ENCODE measurements around the gene UFSP1. TPM values are rescaled to one million over a fixed set of nuclear protein-coding genes. Genes with fewer than 3 reads are reported as not detected.
A peak's percentile ranks its signal among the peaks of the same experiment; 100 is the strongest.

Gene UFSP1
- polyA plus RNA-seq, 1 donor from 2014 or later, result 2.4 TPM

GRCh38 chr7:100873599-100874299, 15.8 kb downstream of the UFSP1 start:
- no peaks in the 10 kb centered on the region for H3K9me2 ChIP-seq (ENCODE audit: insufficient read depth, low read length)
- peak overlapping the region; percentile 95 for H3K4me3 ChIP-seq (ENCODE audit: low read length)
- H3K36me3 ChIP-seq (ENCODE audit: insufficient read depth, low read length), result no peaks in the 10 kb centered on the region
- peak overlapping the region; percentile 99 for H3K27ac ChIP-seq (ENCODE audit: low read length)
- H3K4me2 ChIP-seq (ENCODE audit: low read length), result peak overlapping the region; percentile 91
- peak overlapping the region; percentile 99 for H3K9ac ChIP-seq (ENCODE audit: low read length)
- H2AFZ ChIP-seq (ENCODE audit: low read depth, low read length), result peak overlapping the region; percentile 99
- no peaks in the 10 kb centered on the region for H4K20me1 ChIP-seq (ENCODE audit: insufficient read depth)
- no peaks in the 10 kb centered on the region for H3K27me3 ChIP-seq (ENCODE audit: insufficient read depth, low read depth, low read length)
- H3F3A ChIP-seq (ENCODE audit: insufficient read depth, low read length, poor library complexity, severe bottlenecking), result no peaks in the 10 kb centered on the region
- TF ChIP-seq MXI1 (conservative IDR thresholded peaks at IDR 0.05; ENCODE audit: poor library complexity, severe bottlenecking) (no peak), TAF1 (IDR thresholded peaks at IDR 0.05; ENCODE audit: low read depth) (no peak), EZH2 (IDR thresholded peaks at IDR 0.05; ENCODE audit: borderline replicate concordance, insufficient read depth, low read length, poor library complexity, severe bottlenecking) (no peak), EP300 (conservative IDR thresholded peaks at IDR 0.05; ENCODE audit: poor library complexity, severe bottlenecking) (no peak), SMC3 (conservative IDR thresholded peaks at IDR 0.05; ENCODE audit: poor library complexity) (no peak), RAD21 (conservative IDR thresholded peaks at IDR 0.05) (no peak), POLR2AphosphoS5 (IDR thresholded peaks at IDR 0.05) (no peak)
- TF ChIP-seq, protein P1, sequence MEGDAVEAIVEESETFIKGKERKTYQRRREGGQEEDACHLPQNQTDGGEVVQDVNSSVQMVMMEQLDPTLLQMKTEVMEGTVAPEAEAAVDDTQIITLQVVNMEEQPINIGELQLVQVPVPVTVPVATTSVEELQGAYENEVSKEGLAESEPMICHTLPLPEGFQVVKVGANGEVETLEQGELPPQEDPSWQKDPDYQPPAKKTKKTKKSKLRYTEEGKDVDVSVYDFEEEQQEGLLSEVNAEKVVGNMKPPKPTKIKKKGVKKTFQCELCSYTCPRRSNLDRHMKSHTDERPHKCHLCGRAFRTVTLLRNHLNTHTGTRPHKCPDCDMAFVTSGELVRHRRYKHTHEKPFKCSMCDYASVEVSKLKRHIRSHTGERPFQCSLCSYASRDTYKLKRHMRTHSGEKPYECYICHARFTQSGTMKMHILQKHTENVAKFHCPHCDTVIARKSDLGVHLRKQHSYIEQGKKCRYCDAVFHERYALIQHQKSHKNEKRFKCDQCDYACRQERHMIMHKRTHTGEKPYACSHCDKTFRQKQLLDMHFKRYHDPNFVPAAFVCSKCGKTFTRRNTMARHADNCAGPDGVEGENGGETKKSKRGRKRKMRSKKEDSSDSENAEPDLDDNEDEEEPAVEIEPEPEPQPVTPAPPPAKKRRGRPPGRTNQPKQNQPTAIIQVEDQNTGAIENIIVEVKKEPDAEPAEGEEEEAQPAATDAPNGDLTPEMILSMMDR (IDR thresholded peaks at IDR 0.05; ENCODE audit: poor library complexity, severe bottlenecking), result no peak
- TF ChIP-seq, protein P2, sequence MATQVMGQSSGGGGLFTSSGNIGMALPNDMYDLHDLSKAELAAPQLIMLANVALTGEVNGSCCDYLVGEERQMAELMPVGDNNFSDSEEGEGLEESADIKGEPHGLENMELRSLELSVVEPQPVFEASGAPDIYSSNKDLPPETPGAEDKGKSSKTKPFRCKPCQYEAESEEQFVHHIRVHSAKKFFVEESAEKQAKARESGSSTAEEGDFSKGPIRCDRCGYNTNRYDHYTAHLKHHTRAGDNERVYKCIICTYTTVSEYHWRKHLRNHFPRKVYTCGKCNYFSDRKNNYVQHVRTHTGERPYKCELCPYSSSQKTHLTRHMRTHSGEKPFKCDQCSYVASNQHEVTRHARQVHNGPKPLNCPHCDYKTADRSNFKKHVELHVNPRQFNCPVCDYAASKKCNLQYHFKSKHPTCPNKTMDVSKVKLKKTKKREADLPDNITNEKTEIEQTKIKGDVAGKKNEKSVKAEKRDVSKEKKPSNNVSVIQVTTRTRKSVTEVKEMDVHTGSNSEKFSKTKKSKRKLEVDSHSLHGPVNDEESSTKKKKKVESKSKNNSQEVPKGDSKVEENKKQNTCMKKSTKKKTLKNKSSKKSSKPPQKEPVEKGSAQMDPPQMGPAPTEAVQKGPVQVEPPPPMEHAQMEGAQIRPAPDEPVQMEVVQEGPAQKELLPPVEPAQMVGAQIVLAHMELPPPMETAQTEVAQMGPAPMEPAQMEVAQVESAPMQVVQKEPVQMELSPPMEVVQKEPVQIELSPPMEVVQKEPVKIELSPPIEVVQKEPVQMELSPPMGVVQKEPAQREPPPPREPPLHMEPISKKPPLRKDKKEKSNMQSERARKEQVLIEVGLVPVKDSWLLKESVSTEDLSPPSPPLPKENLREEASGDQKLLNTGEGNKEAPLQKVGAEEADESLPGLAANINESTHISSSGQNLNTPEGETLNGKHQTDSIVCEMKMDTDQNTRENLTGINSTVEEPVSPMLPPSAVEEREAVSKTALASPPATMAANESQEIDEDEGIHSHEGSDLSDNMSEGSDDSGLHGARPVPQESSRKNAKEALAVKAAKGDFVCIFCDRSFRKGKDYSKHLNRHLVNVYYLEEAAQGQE (IDR thresholded peaks at IDR 0.05; ENCODE audit: borderline replicate concordance), result no peak
- H3K9me3 ChIP-seq (ENCODE audit: low read length), result no peaks in the 10 kb centered on the region
- H3K79me2 ChIP-seq (replicated peaks; ENCODE audit: insufficient read depth, low read length), result peaks cover 38% of the 10 kb centered on the region

DNA sequence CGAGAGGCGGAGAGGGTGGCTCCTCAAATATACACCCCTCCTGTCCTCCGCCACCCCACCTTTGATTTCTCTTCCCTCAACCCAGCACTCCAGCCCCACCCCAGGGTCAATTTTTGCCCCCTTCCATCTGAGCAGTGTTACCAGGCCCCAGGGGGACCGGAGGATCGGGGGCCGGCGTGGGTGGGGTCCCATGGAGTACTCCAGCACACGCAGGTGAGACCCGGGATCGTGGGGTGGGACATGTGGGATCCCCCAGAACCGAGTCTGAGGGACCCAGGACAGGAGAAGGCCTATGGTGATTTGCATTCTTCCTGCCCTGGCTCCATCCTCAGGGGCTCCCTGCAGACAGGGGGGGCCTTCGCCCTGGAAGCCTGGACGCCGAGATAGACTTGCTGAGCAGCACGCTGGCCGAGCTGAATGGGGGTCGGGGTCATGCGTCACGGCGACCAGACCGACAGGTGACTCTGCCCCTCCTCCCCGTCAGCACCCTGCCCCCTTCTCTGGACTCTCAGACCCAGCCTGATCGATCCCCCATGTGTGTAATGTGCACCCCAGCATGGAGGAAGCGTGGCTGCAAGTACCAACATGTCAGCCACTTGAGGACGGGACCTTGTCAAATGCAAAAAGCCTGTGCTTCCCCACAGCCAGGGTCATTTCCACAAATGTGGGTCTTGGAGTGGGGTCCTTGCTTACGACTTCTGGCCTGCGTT, 21.6 kb downstream of the UFSP1 start:
- TF ChIP-seq MXI1 (conservative IDR thresholded peaks at IDR 0.05; ENCODE audit: poor library complexity, severe bottlenecking) (no peak), RAD21 (conservative IDR thresholded peaks at IDR 0.05) (no peak), EP300 (conservative IDR thresholded peaks at IDR 0.05; ENCODE audit: poor library complexity, severe bottlenecking) (no peak), EZH2 (IDR thresholded peaks at IDR 0.05; ENCODE audit: borderline replicate concordance, insufficient read depth, low read length, poor library complexity, severe bottlenecking) (no peak), POLR2AphosphoS5 (IDR thresholded peaks at IDR 0.05) (no peak), SMC3 (conservative IDR thresholded peaks at IDR 0.05; ENCODE audit: poor library complexity) (no peak), TAF1 (IDR thresholded peaks at IDR 0.05; ENCODE audit: low read depth) (no peak)
- TF ChIP-seq, protein P2 (IDR thresholded peaks at IDR 0.05; ENCODE audit: borderline replicate concordance), result no peak
- TF ChIP-seq, protein P1 (IDR thresholded peaks at IDR 0.05; ENCODE audit: poor library complexity, severe bottlenecking), result no peak
- Histone ChIP-seq H3K27ac (ENCODE audit: low read length) (no peak overlapping the region), H3K9ac (ENCODE audit: low read length) (no peak overlapping the region), H3K79me2 (replicated peaks; ENCODE audit: insufficient read depth, low read length) (no peaks in the 10 kb centered on the region), H3K4me2 (ENCODE audit: low read length) (no peak overlapping the region), H3K27me3 (ENCODE audit: insufficient read depth, low read depth, low read length) (no peaks in the 10 kb centered on the region), H3K9me3 (ENCODE audit: low read length) (no peaks in the 10 kb centered on the region), H3K4me3 (ENCODE audit: low read length) (no peak overlapping the region), H4K20me1 (ENCODE audit: insufficient read depth) (no peaks in the 10 kb centered on the region), H3F3A (ENCODE audit: insufficient read depth, low read length, poor library complexity, severe bottlenecking) (no peaks in the 10 kb centered on the region), H2AFZ (ENCODE audit: low read depth, low read length) (no peak overlapping the region), H3K36me3 (ENCODE audit: insufficient read depth, low read length) (no peaks in the 10 kb centered on the region), H3K9me2 (ENCODE audit: insufficient read depth, low read length) (no peaks in the 10 kb centered on the region)
